Kidney (tissue), 14 donors: ENCODE data around the gene FLYWCH1. TPM values are rescaled to one million over a fixed set of nuclear protein-coding genes. Genes with fewer than 3 reads are reported as not detected.

ENCODE experiments used
- DNase-seq, 5 donors: peaks; one replicate each; pipeline ENCODE4 v3.0.0-alpha.2; 2013 to 2020
- FAIRE-seq: peaks from 2 replicates; lab custom pipeline; 2012; peaks lifted over from hg19 to GRCh38; lab: Jason Lieb, UNC
- H3K27ac ChIP-seq, 2 donors: one replicate each; pipeline ENCODE4 v1.7.0; 2013; ENCODE audit warnings: low read depth in 2 of 2, low read length in 2 of 2, inconsistent platforms in 1 of 2
- H3K27me3 ChIP-seq: one replicate; pipeline ENCODE4 v1.7.1; 2013; ENCODE audit warnings: low read length, inconsistent platforms; ENCODE audit not compliant: control insufficient read depth, insufficient read depth
- H3K36me3 ChIP-seq, 3 donors: one replicate each; pipeline versions ENCODE4 v1.7.0 to v1.7.1; 2013; ENCODE audit warnings: low read length in 3 of 3, control low read depth in 1 of 3, inconsistent platforms in 1 of 3; ENCODE audit not compliant: insufficient read depth in 3 of 3, control insufficient read depth in 2 of 3
- H3K4me1 ChIP-seq, 3 donors: one replicate each; pipeline versions ENCODE4 v1.7.0 to v1.7.1; 2013; ENCODE audit warnings: low read length in 3 of 3, inconsistent platforms in 1 of 3, low read depth in 1 of 3; ENCODE audit not compliant: control insufficient read depth in 2 of 3, insufficient read depth in 2 of 3
- H3K4me3 ChIP-seq, 3 donors: one replicate each; pipeline versions ENCODE4 v1.7.0 to v1.8.1; 2013; ENCODE audit warnings: low read length in 3 of 3, control low read depth in 1 of 3, inconsistent platforms in 1 of 3
- H3K9ac ChIP-seq, 3 donors: one replicate each; pipeline versions ENCODE4 v1.7.0 to v1.7.1; 2013; ENCODE audit warnings: low read length in 3 of 3, control low read depth in 1 of 3, inconsistent platforms in 1 of 3
- H3K9me3 ChIP-seq, 3 donors: one replicate each; pipeline versions ENCODE4 v1.7.0 to v1.7.1; 2013; ENCODE audit warnings: low read length in 3 of 3, control low read depth in 1 of 3, inconsistent platforms in 1 of 3; ENCODE audit not compliant: control insufficient read depth in 2 of 3, insufficient read depth in 1 of 3
- intact Hi-C: fragments of 100-400 bp; cut with DNase I; formaldehyde crosslinking; loops from one replicate; pipeline ENCODE4 v1.11.1; 2022
- polyA plus RNA-seq: library from polyadenylated mRNA; stranded (reverse); fragments of 350-450 nt; fragmentation: Illumina TruSeq; extraction: RNeasy Lipid Tissue Mini Kit (QIAGEN cat#74804); gene quantifications from one replicate; pipeline ENCODE4 v1.2.3, GENCODE V29; 2014; ENCODE audit warnings: low read depth, low replicate concordance; ENCODE audit not compliant: insufficient read depth
- total RNA-seq: library from RNA; stranded (reverse); fragmentation: NEBNext Ultra II Directional; extraction: Animal tissue kit (Norgen Biotek cat#: 25700); gene quantifications from one replicate; pipeline ENCODE4 v1.2.1, GENCODE V29; 2021
- TF ChIP-seq, protein P1 (sequence below): IDR thresholded peaks from 3 replicates; pipeline ENCODE4 v1.5.1; 2012; ENCODE audit warnings: mild to moderate bottlenecking, moderate library complexity, borderline replicate concordance; ENCODE audit not compliant: insufficient read depth; ENCODE audit errors: extremely low read depth
- donor health status: control.
- donor health status: control.
- donor health status: control.
- donor health status: control.
- donor health status: control.
- donor health status: DM: yes; HTN: yes; CAD: no.
- donor health status: Normal renal cell carcinoma (clear cell type).

FLYWCH1 gene
- total and polyA plus RNA-seq, 2 donors from 2014 or later: 24.5 to 36.8 TPM

GRCh38 chr16:2883458-2883908 lies 28.2 kb upstream of the FLYWCH1 start:
- H3K4me1 ChIP-seq: peaks cover 0 to 7% (median 6%) of the 10 kb centered on the region in 3 donors
- no peaks in the 10 kb centered on the region for H3K27me3 ChIP-seq
- peak overlapping the region; percentile 34 to 90 (median 85) for H3K9ac ChIP-seq
- DNase-seq (peak in 1 of 5 donors; percentile 51), FAIRE-seq (no peak)
- H3K36me3 ChIP-seq: no peaks in the 10 kb centered on the region
- H3K4me3 ChIP-seq: peak overlapping the region; percentile 58 to 90 (median 65)
- TF ChIP-seq, protein P1, sequence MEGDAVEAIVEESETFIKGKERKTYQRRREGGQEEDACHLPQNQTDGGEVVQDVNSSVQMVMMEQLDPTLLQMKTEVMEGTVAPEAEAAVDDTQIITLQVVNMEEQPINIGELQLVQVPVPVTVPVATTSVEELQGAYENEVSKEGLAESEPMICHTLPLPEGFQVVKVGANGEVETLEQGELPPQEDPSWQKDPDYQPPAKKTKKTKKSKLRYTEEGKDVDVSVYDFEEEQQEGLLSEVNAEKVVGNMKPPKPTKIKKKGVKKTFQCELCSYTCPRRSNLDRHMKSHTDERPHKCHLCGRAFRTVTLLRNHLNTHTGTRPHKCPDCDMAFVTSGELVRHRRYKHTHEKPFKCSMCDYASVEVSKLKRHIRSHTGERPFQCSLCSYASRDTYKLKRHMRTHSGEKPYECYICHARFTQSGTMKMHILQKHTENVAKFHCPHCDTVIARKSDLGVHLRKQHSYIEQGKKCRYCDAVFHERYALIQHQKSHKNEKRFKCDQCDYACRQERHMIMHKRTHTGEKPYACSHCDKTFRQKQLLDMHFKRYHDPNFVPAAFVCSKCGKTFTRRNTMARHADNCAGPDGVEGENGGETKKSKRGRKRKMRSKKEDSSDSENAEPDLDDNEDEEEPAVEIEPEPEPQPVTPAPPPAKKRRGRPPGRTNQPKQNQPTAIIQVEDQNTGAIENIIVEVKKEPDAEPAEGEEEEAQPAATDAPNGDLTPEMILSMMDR: no peak
- intact Hi-C loops: no loop called here
- H3K9me3 ChIP-seq: no peaks in the 10 kb centered on the region
- H3K27ac ChIP-seq: peak overlapping the region; percentile 95 to 97

DNA sequence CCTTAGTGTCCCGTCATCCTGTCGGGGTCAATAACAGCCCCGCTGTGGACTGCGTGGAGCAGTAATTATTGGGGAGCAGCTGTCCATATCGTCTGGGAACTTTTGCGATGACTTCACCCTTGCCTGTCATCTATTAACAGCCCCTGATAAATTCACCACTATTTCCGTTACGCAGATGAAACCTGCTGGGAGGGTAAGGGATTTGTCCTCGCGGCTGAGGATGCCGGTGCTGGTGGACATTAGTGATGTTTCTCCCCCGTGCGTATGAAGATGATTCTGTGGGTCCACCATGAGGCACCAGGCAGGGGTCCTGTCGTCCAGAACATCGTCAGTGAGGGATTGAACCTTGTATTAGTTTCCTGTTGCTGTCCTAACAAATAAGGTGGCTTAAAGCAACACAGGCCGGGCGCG lies 27.7 kb upstream of the FLYWCH1 start:
- TF ChIP-seq, protein P1: no peak
- no peak for FAIRE-seq
- Histone ChIP-seq H3K4me1 (peaks cover 0 to 7% (median 6%) of the 10 kb centered on the region in 3 donors), H3K9ac (peak overlapping the region; percentile 20 to 90 (median 34)), H3K4me3 (peak overlapping the region; percentile 58 to 90 (median 65)), H3K27me3 (no peaks in the 10 kb centered on the region), H3K36me3 (no peaks in the 10 kb centered on the region), H3K27ac (peak overlapping the region in 1 of 2 donors; percentile 97), H3K9me3 (no peaks in the 10 kb centered on the region)
- intact Hi-C loops: no loop called here
- peak in 2 of 5 donors; percentile 30 to 59 for DNase-seq

DNA sequence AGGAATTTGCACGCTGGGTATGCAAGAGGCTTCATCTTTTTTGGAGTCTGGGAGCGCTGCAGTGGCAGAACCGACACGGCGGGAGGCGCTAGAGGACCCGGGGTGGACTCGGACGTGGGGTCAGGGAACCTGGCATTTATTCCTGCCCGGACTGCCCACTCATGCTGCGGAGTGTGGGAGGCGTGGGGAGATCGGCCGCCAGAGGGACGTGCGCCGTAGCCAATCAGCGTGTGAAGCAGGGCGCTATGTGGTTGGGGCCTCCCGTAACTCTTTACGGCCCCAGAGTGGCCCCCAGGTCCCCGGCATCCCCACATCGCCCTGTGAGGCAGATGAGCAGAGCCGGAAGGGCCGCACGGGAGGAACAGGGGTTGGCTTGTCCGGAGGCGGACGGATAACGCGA lies 17.5 kb upstream of the FLYWCH1 start:
- Histone ChIP-seq H3K27ac (no peak overlapping the region), H3K4me1 (peaks cover 0 to 3% (median 0%) of the 10 kb centered on the region in 3 donors), H3K9me3 (no peaks in the 10 kb centered on the region), H3K27me3 (no peaks in the 10 kb centered on the region), H3K9ac (no peak overlapping the region), H3K4me3 (no peak overlapping the region), H3K36me3 (peaks cover 0 to 3% (median 3%) of the 10 kb centered on the region in 3 donors)
- TF ChIP-seq, protein P1: no peak
- intact Hi-C loops: no loop called here
- DNase-seq (peak in 1 of 5 donors; percentile 59), FAIRE-seq (no peak)

GRCh38 chr16:2895813-2896212 lies 15.9 kb upstream of the FLYWCH1 start:
- Histone ChIP-seq H3K27ac (no peak overlapping the region), H3K4me3 (no peak overlapping the region), H3K9ac (no peak overlapping the region), H3K4me1 (peaks cover 0 to under 1% (median 0%) of the 10 kb centered on the region in 3 donors), H3K36me3 (peaks cover 0 to 3% (median 3%) of the 10 kb centered on the region in 3 donors), H3K27me3 (no peaks in the 10 kb centered on the region), H3K9me3 (no peaks in the 10 kb centered on the region)
- DNase-seq: peak in 1 of 5 donors; percentile 9
- no peak for FAIRE-seq
- intact Hi-C loops: no loop called here
- TF ChIP-seq, protein P1: no peak
